GM12878 (cell line): ENCODE measurements around the gene UEVLD. TPM values are rescaled to one million over a fixed set of nuclear protein-coding genes. Genes with fewer than 3 reads are reported as not detected.

Experiments used
- BMI1 ChIP-seq: fragments of 450-650 bp; IDR thresholded peaks from 2 replicates; pipeline ENCODE4 v1.6.1; 2016; ENCODE audit warnings: mild to moderate bottlenecking, moderate library complexity, borderline replicate concordance
- BRCA1 ChIP-seq: IDR thresholded peaks from 2 replicates; pipeline ENCODE4 v1.6.1; 2011; ENCODE audit warnings: low read depth, low read length, improper control_type of control experiment
- CREM ChIP-seq: IDR thresholded peaks from 2 replicates; pipeline ENCODE4 v1.6.1; 2014; ENCODE audit warnings: antibody characterized with exemption, low read depth
- CTCF ChIP-seq, 3 experiments: IDR thresholded peaks in 2 of 3; conservative IDR thresholded peaks in 1 of 3; 2 replicates each; pipeline ENCODE4 v1.5.1; 2011; ENCODE audit warnings: low read depth in 3 of 3, low read length in 3 of 3, mild to moderate bottlenecking in 3 of 3, control low read depth in 2 of 3, moderate library complexity in 2 of 3, inconsistent platforms in 1 of 3, mixed read lengths in 1 of 3; ENCODE audit not compliant: control insufficient read depth in 2 of 3, insufficient read depth in 1 of 3; ENCODE audit errors: extremely low read depth in 1 of 3
- CUX1 ChIP-seq: IDR thresholded peaks from 2 replicates; pipeline ENCODE4 v1.6.1; 2012; ENCODE audit warnings: improper control_type of control experiment, low read depth, low read length; ENCODE audit not compliant: insufficient replicate concordance
- IRF3 ChIP-seq: fragments of 450-650 bp; IDR thresholded peaks from 2 replicates; pipeline ENCODE4 v1.6.1; 2014; ENCODE audit warnings: mild to moderate bottlenecking
- JUND ChIP-seq: IDR thresholded peaks from 2 replicates; pipeline ENCODE4 v1.6.1; 2012; ENCODE audit warnings: low read depth, mild to moderate bottlenecking, low read length, improper control_type of control experiment, moderate library complexity
- RCOR1 ChIP-seq: conservative IDR thresholded peaks from 2 replicates; pipeline ENCODE4 v1.6.1; 2012; ENCODE audit warnings: low read depth, low read length, improper control_type of control experiment
- SKIL ChIP-seq: fragments of 450-650 bp; IDR thresholded peaks from 2 replicates; pipeline ENCODE4 v1.6.1; 2017; ENCODE audit warnings: mild to moderate bottlenecking, low read depth, inconsistent platforms; ENCODE audit not compliant: poor library complexity, severe bottlenecking
- STAT3 ChIP-seq: IDR thresholded peaks from 2 replicates; pipeline ENCODE4 v1.6.1; 2011; ENCODE audit warnings: low read depth, low read length, improper control_type of control experiment
- SUZ12 ChIP-seq: fragments of 200-600 bp; sonication (generic); IDR thresholded peaks from one replicate; pipeline ENCODE4 v1.6.1; 2018; ENCODE audit warnings: antibody characterized with exemption, mild to moderate bottlenecking; ENCODE audit not compliant: unreplicated experiment
- ZNF24 ChIP-seq: fragments of 450-650 bp; IDR thresholded peaks from 2 replicates; pipeline ENCODE4 v1.6.1; 2017; ENCODE audit warnings: antibody characterized with exemption, mild to moderate bottlenecking
- ZNF592 ChIP-seq: fragments of 450-650 bp; IDR thresholded peaks from 2 replicates; pipeline ENCODE4 v1.6.1; 2017; ENCODE audit warnings: mild to moderate bottlenecking, moderate library complexity
- ZNF622 ChIP-seq: fragments of 450-650 bp; IDR thresholded peaks from 2 replicates; pipeline ENCODE4 v1.6.1; 2017; ENCODE audit warnings: mild to moderate bottlenecking, inconsistent platforms
- polyA plus RNA-seq, 11 experiments: library from polyadenylated mRNA; depleted of rRNA in 4 of 11; unstranded in 6 of 11; stranded (reverse) in 5 of 11; fragments of >200 nt; fragmentation: Nextera tagmentation in 4 of 11; fragmentation: Illumina TruSeq in 1 of 11; extraction: Ambion mirVana in 4 of 11; extraction: Trizol in 1 of 11; gene quantifications; 1 replicate in 1 of 11; 2 replicates in 10 of 11; pipeline versions ENCODE4 v1.2.1 to v1.2.3, GENCODE V29; 2011 to 2016; ENCODE audit warnings: inconsistent platforms in 2 of 11, missing spikeins in 2 of 11, low read depth in 1 of 11
- total RNA-seq, 4 experiments: library from RNA; depleted of rRNA in 3 of 4; stranded (reverse); fragments of >200 nt in 3 of 4; fragmentation: Illumina TruSeq in 1 of 4; extraction: Trizol in 1 of 4; gene quantifications; 2 replicates each; pipeline versions ENCODE4 v1.2.1 to v1.2.3, GENCODE V29; 2013 to 2021

Gene UEVLD
- total and polyA plus RNA-seq, 10 of the 15 experiments (the other 5 are each of a cell fraction or from before 2014, with no cell fraction given), result 6.5 to 16.3 (median 13.4) TPM

GRCh38 chr11:18615628-18616392 is 27.3 kb upstream of the UEVLD start (continued):
- TF ChIP-seq SUZ12, result no peak
- TF ChIP-seq BMI1, result peak; percentile 63; the same call in 1 of the 2 replicates
- peak; percentile 92 for TF ChIP-seq JUND
- peak; percentile 30 for TF ChIP-seq CUX1
- no peak for TF ChIP-seq RCOR1
- TF ChIP-seq BRCA1, result no peak
- no peak for TF ChIP-seq STAT3
- TF ChIP-seq ZNF24, result no peak
- TF ChIP-seq CREM, result peak; percentile 59; the same call in 1 of the 2 replicates
- TF ChIP-seq ZNF622, result no peak
- no peak for TF ChIP-seq CTCF (IDR thresholded peaks at IDR 0.05 in 2 of 3, conservative IDR thresholded peaks at IDR 0.05 in 1 of 3; ENCODE audit: control insufficient read depth in 2 of 3, extremely low read depth in 1 of 3, insufficient read depth in 1 of 3, low read depth in 3 of 3, low read length in 3 of 3)
- TF ChIP-seq SKIL, result peak; percentile 96
- TF ChIP-seq ZNF592, result no peak
- no peak for TF ChIP-seq IRF3
